Vagina (tissue), 2 donors: Measurements from ENCODE around the gene CLCNKA. TPM values are rescaled to one million over a fixed set of nuclear protein-coding genes. Genes with fewer than 3 reads are reported as not detected.

ENCODE experiments used
- DNase-seq, 2 donors: peaks; one replicate each; pipeline ENCODE4 v3.0.0-alpha.2; 2017; ENCODE audit errors: extremely low spot score in 2 of 2
- H3K27ac ChIP-seq: fragments of 200-600 bp; sonication (generic); one replicate; pipeline ENCODE4 v1.5.1; 2019
- H3K27me3 ChIP-seq: fragments of 200-600 bp; sonication (generic); one replicate; pipeline ENCODE4 v1.5.1; 2019
- H3K36me3 ChIP-seq, 2 donors: fragments of 200-600 bp; sonication (generic); one replicate each; pipeline ENCODE4 v1.5.1; 2017 to 2019
- H3K4me1 ChIP-seq: fragments of 200-600 bp; sonication (generic); one replicate; pipeline ENCODE4 v1.5.1; 2019
- H3K4me3 ChIP-seq, 2 donors: fragments of 200-600 bp; sonication (generic); 1 replicate in 1 of 2; 2 replicates in 1 of 2; pipeline ENCODE4 v1.5.1; 2016 to 2019
- H3K9me3 ChIP-seq: fragments of 200-600 bp; sonication (generic); one replicate; pipeline ENCODE4 v1.5.1; 2019
- POLR2A ChIP-seq, 2 donors: fragments of 450-650 bp; IDR thresholded peaks; one replicate each; pipeline ENCODE4 v1.6.1; 2017; ENCODE audit warnings: antibody characterized with exemption in 2 of 2, mild to moderate bottlenecking in 2 of 2, moderate library complexity in 2 of 2
- POLR2AphosphoS5 ChIP-seq, 2 donors: sonication (generic); formaldehyde crosslinking; IDR thresholded peaks; one replicate each; pipeline ENCODE4 v1.9.0; 2017; ENCODE audit warnings: antibody characterized with exemption in 2 of 2, mild to moderate bottlenecking in 2 of 2, low read depth in 1 of 2; ENCODE audit not compliant: insufficient read depth in 1 of 2
- intact Hi-C: fragments of 100-400 bp; cut with DNase I; formaldehyde crosslinking; loops from one replicate; pipeline ENCODE4 v1.15.1; 2023
- total RNA-seq: library from RNA; depleted of rRNA; stranded (reverse); fragments of >200 nt; gene quantifications from one replicate; pipeline ENCODE4 v1.2.3, GENCODE V29; 2016
- TF ChIP-seq, protein P1 (sequence below), 3 experiments: fragments of 450-650 bp in 2 of 3; fragments of 200-600 bp in 1 of 3; sonication (generic) in 1 of 3; IDR thresholded peaks; one replicate each; pipeline ENCODE4 v1.5.1; 2017 to 2019; ENCODE audit warnings: antibody characterized with exemption in 3 of 3, mild to moderate bottlenecking in 2 of 3, moderate library complexity in 2 of 3

CLCNKA gene
- 0.25 TPM for total RNA-seq

- Histone ChIP-seq H3K36me3 (no peaks in the 10 kb centered on the region), H3K27me3 (no peaks in the 10 kb centered on the region), H3K9me3 (no peaks in the 10 kb centered on the region), H3K4me3 (no peak within 1 kb of the TSS), H3K4me1 (peaks cover 29% of the 10 kb centered on the region), H3K27ac (peak within 1 kb of the TSS; percentile 94)
- no peak for TF ChIP-seq POLR2AphosphoS5 (IDR thresholded peaks at IDR 0.05; ENCODE audit: insufficient read depth in 1 of 2, low read depth in 1 of 2)
- TF ChIP-seq, protein P1, sequence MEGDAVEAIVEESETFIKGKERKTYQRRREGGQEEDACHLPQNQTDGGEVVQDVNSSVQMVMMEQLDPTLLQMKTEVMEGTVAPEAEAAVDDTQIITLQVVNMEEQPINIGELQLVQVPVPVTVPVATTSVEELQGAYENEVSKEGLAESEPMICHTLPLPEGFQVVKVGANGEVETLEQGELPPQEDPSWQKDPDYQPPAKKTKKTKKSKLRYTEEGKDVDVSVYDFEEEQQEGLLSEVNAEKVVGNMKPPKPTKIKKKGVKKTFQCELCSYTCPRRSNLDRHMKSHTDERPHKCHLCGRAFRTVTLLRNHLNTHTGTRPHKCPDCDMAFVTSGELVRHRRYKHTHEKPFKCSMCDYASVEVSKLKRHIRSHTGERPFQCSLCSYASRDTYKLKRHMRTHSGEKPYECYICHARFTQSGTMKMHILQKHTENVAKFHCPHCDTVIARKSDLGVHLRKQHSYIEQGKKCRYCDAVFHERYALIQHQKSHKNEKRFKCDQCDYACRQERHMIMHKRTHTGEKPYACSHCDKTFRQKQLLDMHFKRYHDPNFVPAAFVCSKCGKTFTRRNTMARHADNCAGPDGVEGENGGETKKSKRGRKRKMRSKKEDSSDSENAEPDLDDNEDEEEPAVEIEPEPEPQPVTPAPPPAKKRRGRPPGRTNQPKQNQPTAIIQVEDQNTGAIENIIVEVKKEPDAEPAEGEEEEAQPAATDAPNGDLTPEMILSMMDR (IDR thresholded peaks at IDR 0.05) = no peak
- no peak for TF ChIP-seq POLR2A (IDR thresholded peaks at IDR 0.05)
- intact Hi-C loops = no loop called here
- DNase-seq = no peak
These were observed at the start of gene CLCNKA for GRCh38 chr1:16021681-16022080. CLCNKA (plus strand) TSS chr1:16022036; CDS start chr1:16022620, 584 bp downstream.

- no peak for DNase-seq
- intact Hi-C loops = no loop called here
- peaks cover 29% of the 10 kb centered on the region for H3K4me1 ChIP-seq
- no peak overlapping the region for H3K27ac ChIP-seq
- no peaks in the 10 kb centered on the region for H3K9me3 ChIP-seq
- no peaks in the 10 kb centered on the region for H3K27me3 ChIP-seq
- H3K36me3 ChIP-seq = peaks cover 0 to 14% of the 10 kb centered on the region in 2 donors
- H3K4me3 ChIP-seq = no peak overlapping the region
- TF ChIP-seq POLR2AphosphoS5 (IDR thresholded peaks at IDR 0.05; ENCODE audit: insufficient read depth in 1 of 2, low read depth in 1 of 2) (no peak), POLR2A (IDR thresholded peaks at IDR 0.05) (no peak)
- TF ChIP-seq, protein P1 (IDR thresholded peaks at IDR 0.05) = no peak
These were observed 49.4 kb upstream of the CLCNKA start for GRCh38 chr1:15972409-15972808.

DNA sequence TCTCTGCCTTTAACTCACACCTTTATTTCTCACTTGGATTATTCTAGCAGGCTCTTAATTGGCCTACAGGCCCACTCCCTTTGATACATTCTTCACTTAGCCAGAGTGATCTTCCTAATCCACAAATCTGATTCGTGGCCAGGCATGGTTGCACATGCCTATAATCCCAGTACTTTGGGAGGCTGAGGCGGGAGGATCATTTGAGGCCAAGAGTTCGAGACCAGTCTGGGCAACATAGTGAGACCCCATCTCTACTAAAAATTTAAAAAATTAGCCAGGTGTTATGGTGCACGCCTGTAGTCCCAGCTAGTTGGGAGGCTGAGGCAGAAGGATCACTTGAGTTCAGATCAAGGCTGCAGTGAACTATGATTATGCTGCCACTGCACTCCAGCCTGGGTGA is 48.1 kb upstream of the CLCNKA start:
- H3K9me3 ChIP-seq = no peaks in the 10 kb centered on the region
- no peak for TF ChIP-seq POLR2A (IDR thresholded peaks at IDR 0.05)
- TF ChIP-seq, protein P1 (IDR thresholded peaks at IDR 0.05) = no peak
- TF ChIP-seq POLR2AphosphoS5 (IDR thresholded peaks at IDR 0.05; ENCODE audit: insufficient read depth in 1 of 2, low read depth in 1 of 2) = no peak
- peaks cover 29% of the 10 kb centered on the region for H3K4me1 ChIP-seq
- no peak for DNase-seq
- intact Hi-C loops = no loop called here
- no peak overlapping the region for H3K4me3 ChIP-seq
- no peaks in the 10 kb centered on the region for H3K27me3 ChIP-seq
- H3K36me3 ChIP-seq = peaks cover 0 to 14% of the 10 kb centered on the region in 2 donors
- no peak overlapping the region for H3K27ac ChIP-seq

DNA sequence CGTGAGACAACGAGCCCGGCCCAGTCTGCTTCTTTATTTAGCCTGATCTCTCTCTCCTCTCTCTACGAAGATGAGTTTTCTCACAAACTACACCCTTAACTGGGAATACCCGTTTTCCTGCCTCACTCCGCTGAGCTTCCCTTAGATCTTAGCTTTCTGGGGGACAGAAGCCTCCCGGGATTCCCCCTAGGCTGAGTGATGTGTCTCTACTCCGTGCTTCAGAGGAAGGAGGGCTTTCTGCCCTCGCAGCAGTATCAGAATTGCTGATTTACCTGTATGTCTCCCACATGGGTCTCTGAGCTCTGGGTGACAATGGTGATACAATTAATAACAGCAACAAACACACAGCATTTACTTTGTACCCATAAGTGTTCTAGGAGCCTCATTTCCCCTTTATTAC is 47.0 kb upstream of the CLCNKA start:
- Histone ChIP-seq H3K4me3 (peak overlapping the region; percentile 81 to 89), H3K9me3 (no peaks in the 10 kb centered on the region), H3K27ac (no peak overlapping the region), H3K4me1 (peaks cover 29% of the 10 kb centered on the region), H3K36me3 (peaks cover 0 to 6% of the 10 kb centered on the region in 2 donors), H3K27me3 (no peaks in the 10 kb centered on the region)
- TF ChIP-seq, protein P1 (IDR thresholded peaks at IDR 0.05) = no peak
- no peak for TF ChIP-seq POLR2A (IDR thresholded peaks at IDR 0.05)
- no peak for TF ChIP-seq POLR2AphosphoS5 (IDR thresholded peaks at IDR 0.05; ENCODE audit: insufficient read depth in 1 of 2, low read depth in 1 of 2)
- intact Hi-C loops = no loop called here
- no peak for DNase-seq

DNA sequence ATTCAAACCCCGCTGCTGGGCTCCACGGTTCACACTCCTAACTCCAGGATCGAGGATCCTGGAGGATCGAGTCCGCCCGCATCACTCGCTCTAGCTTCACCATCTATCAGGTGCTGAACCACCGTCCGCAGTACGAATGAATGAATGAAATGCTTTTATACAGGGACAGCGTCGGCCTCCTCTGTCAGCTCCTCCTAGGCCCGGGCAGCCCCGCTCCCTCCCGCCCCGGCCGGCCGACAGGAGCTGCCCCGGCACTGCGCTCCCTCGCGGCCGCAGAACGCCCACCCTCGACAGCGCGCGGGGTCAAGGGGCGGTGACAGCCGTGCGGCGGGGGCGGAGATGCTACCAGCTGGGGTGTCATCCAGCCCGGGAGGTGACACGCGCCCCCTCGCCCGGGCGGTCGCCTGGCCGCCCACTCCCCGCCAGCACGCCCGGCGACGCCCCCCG is 46.5 kb upstream of the CLCNKA start:
- H3K27me3 ChIP-seq = no peaks in the 10 kb centered on the region
- no peaks in the 10 kb centered on the region for H3K9me3 ChIP-seq
- no peak for DNase-seq
- H3K4me3 ChIP-seq = peak overlapping the region; percentile 81 to 89
- intact Hi-C loops = no loop called here
- H3K36me3 ChIP-seq = peaks cover 0 to 6% of the 10 kb centered on the region in 2 donors
- H3K27ac ChIP-seq = peak overlapping the region; percentile 86
- peaks cover 29% of the 10 kb centered on the region for H3K4me1 ChIP-seq
- TF ChIP-seq POLR2A (IDR thresholded peaks at IDR 0.05) = no peak
- TF ChIP-seq, protein P1 (IDR thresholded peaks at IDR 0.05) = no peak
- TF ChIP-seq POLR2AphosphoS5 (IDR thresholded peaks at IDR 0.05; ENCODE audit: insufficient read depth in 1 of 2, low read depth in 1 of 2) = no peak
